Upper lobe of right lung (tissue), 1 donor: ENCODE data around the gene ATP13A3. TPM values are rescaled to one million over a fixed set of nuclear protein-coding genes. Genes with fewer than 3 reads are reported as not detected.
A peak's percentile ranks its signal among the peaks of the same experiment; 100 is the strongest.

ENCODE experiments used
- ATAC-seq: fragments of 200-7000 bp; cut with Tn5 transposase; one replicate; pipeline ENCODE4 v1.9.1; 2020; ENCODE audit warnings: mild to moderate bottlenecking, moderate library complexity
- DNase-seq: peaks from one replicate; pipeline ENCODE4 v3.0.0-alpha.2; 2020
- H3K27ac ChIP-seq: fragments of 200-600 bp; one replicate; pipeline ENCODE4 v1.8.0; 2022
- H3K27me3 ChIP-seq: fragments of 200-600 bp; one replicate; pipeline ENCODE4 v1.8.0; 2022; ENCODE audit warnings: mild to moderate bottlenecking
- H3K36me3 ChIP-seq: fragments of 200-600 bp; one replicate; pipeline ENCODE4 v1.8.0; 2022
- H3K4me1 ChIP-seq: fragments of 200-600 bp; one replicate; pipeline ENCODE4 v1.8.0; 2022
- H3K4me3 ChIP-seq: fragments of 200-600 bp; one replicate; pipeline ENCODE4 v1.8.0; 2022; ENCODE audit warnings: mild to moderate bottlenecking
- H3K9me3 ChIP-seq: fragments of 200-600 bp; one replicate; pipeline ENCODE4 v1.8.0; 2022
- intact Hi-C: fragments of 100-400 bp; cut with DNase I; formaldehyde crosslinking; loops from one replicate; pipeline ENCODE4 v1.11.0; 2022
- total RNA-seq: library from RNA; stranded (reverse); fragmentation: NEBNext Ultra II Directional; extraction: Animal tissue kit (Norgen Biotek cat#: 25700); gene quantifications from one replicate; pipeline ENCODE4 v1.2.1, GENCODE V29; 2021
- TF ChIP-seq, protein P1 (sequence below): fragments of 200-600 bp; IDR thresholded peaks from one replicate; pipeline ENCODE4 v1.8.0; 2022; ENCODE audit warnings: antibody characterized with exemption
- donor health status: DM: no; HTN: yes; CAD: no; lungs with severe emphysema.

Gene ATP13A3
- total RNA-seq, 1 donor from 2014 or later: 101 TPM

DNA sequence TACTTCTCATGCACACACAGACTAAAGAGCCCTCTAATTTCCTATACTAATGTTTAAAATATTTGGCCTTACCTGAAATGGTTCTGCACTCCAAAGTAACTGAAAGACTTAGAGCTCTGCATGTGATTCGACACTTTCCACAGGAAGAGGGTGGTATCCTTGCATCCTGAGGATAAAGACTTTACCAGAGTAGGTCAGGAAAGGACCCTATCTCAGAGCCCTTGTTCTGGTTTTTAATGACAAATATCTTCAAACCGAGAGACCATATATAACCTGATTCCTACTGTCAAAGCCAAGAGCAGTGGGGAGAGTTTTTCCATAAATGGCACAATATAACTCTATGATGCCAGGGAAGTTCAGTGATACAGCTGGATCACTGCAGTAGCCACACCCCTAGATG is 87.6 kb downstream of the ATP13A3 start, which contains the start of gene GP5:
Gene GP5 (minus strand): TSS at position 101 of the 400 bp plus-strand sequence. CDS start 984 bp downstream, outside the sequence.
- intact Hi-C loops: loop anchor here (10.0 kb wide), 1 partner anchor 64 kb away; no protein-coding TSS in a partner anchor
- no peak for DNase-seq
- Histone ChIP-seq H3K4me3 (peak within 1 kb of the TSS; percentile 31), H3K27me3 (peaks cover 44% of the 10 kb centered on the region), H3K4me1 (peaks cover 16% of the 10 kb centered on the region), H3K27ac (no peak within 1 kb of the TSS), H3K9me3 (no peaks in the 10 kb centered on the region), H3K36me3 (no peaks in the 10 kb centered on the region)
- ATAC-seq: no peak
- TF ChIP-seq, protein P1, sequence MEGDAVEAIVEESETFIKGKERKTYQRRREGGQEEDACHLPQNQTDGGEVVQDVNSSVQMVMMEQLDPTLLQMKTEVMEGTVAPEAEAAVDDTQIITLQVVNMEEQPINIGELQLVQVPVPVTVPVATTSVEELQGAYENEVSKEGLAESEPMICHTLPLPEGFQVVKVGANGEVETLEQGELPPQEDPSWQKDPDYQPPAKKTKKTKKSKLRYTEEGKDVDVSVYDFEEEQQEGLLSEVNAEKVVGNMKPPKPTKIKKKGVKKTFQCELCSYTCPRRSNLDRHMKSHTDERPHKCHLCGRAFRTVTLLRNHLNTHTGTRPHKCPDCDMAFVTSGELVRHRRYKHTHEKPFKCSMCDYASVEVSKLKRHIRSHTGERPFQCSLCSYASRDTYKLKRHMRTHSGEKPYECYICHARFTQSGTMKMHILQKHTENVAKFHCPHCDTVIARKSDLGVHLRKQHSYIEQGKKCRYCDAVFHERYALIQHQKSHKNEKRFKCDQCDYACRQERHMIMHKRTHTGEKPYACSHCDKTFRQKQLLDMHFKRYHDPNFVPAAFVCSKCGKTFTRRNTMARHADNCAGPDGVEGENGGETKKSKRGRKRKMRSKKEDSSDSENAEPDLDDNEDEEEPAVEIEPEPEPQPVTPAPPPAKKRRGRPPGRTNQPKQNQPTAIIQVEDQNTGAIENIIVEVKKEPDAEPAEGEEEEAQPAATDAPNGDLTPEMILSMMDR: no peak

DNA sequence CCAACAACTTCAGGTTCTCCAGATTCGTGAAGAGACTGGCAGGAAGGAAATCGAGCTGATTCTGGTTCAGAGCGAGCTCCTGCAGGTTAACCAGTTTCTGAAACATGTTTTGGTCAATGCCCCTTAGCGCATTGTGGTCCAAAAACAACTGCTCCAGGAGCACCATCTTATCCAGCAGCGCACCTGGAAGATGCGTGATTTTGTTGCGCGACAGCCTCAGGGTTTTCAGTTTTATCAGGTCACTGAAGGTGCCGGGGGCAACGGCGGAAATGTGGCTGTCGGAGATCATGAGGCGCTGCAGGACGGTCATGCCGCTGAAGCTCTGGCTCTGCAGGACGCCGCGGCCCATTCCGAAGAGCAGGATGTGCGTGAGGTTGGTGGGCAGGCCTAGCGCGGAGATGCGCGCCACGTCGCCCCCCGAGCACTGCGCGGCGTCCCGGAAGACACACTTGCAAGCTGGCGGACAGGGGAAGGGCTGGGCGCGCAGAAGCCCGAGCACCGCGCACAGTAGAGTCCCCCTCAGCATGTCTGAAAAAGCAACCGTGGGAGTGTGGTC is 89.0 kb downstream of the ATP13A3 start:
- H3K4me1 ChIP-seq: peaks cover 16% of the 10 kb centered on the region
- TF ChIP-seq, protein P1: no peak
- H3K36me3 ChIP-seq: no peaks in the 10 kb centered on the region
- no peaks in the 10 kb centered on the region for H3K9me3 ChIP-seq
- H3K27ac ChIP-seq: no peak overlapping the region
- H3K27me3 ChIP-seq: peaks cover 44% of the 10 kb centered on the region
- ATAC-seq (peak; percentile 38), DNase-seq (peak; percentile 61)
- intact Hi-C loops: loop anchor here (10.0 kb wide), 1 partner anchor 63 kb away; no protein-coding TSS in a partner anchor
- peak overlapping the region; percentile 31 for H3K4me3 ChIP-seq

DNA sequence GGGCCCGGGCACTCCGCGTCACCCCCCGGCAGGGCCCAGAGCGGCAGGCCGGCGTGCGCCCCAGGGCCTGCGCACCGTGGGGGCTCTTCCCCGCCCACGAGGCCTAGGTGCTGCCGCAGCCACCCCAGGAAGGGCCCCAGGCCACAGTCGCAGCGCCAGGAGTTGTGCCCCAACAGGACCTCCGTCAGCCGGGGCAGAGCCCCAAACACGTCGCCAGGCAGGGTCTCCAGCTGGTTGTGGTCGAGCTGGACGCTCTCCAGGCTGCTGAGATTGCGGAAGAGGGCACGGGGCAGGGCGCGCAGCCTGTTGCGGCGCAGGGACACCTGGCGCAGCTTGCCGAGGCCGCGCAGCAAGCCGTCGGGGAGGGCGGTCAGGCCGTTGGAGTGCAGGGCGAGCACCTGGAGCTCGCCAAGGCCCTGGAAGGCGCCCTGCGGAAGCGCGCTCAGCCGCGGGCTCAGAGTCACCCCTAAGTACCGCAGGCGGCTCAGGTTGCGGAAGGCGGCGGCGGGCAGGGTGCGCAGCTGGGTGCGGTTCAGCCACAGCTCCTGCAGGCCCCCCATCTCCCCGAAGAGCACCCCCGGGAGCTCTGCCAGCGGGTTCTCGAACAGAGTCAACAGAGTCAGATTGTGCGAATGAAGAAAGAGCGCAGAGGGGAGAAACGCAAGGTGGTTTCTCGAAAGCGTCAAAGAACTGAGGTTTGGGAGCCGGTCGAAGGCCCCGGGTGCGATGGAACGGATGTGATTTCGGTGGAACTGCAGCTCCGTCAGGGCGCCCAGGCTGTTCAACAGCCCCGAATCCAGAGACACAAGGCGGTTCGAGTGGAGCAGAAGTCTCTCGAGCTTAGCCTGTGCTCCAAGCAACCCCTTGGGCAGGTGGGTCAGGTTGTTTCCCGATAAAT is 89.7 kb downstream of the ATP13A3 start:
- DNase-seq (peak; percentile 67), ATAC-seq (peak; percentile 59)
- Histone ChIP-seq H3K4me1 (peaks cover 16% of the 10 kb centered on the region), H3K27ac (no peak overlapping the region), H3K36me3 (no peaks in the 10 kb centered on the region), H3K4me3 (peak overlapping the region; percentile 31), H3K9me3 (no peaks in the 10 kb centered on the region), H3K27me3 (peaks cover 44% of the 10 kb centered on the region)
- intact Hi-C loops: loop anchor here (10.0 kb wide), 1 partner anchor 62 kb away; no protein-coding TSS in a partner anchor
- TF ChIP-seq, protein P1: no peak

DNA sequence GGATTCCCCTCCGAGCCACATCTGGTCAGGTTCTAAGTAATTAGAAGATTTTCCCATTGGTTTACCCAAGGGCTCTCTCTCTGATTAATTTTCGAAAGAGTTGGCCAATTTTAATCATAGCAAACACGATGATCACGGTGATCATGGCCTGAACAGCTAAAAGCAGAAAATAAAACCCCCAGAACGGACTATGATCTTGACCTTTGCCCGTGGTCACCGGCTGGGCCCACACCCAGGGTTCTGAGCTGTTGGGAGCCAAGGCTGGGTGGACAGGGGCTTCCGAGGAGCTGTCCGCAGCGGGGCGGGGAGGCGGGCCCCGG is 90.3 kb downstream of the ATP13A3 start:
- Histone ChIP-seq H3K36me3 (no peaks in the 10 kb centered on the region), H3K27ac (no peak overlapping the region), H3K27me3 (peaks cover 44% of the 10 kb centered on the region), H3K4me3 (peak overlapping the region; percentile 31), H3K9me3 (no peaks in the 10 kb centered on the region), H3K4me1 (peaks cover 16% of the 10 kb centered on the region)
- ATAC-seq (no peak), DNase-seq (peak; percentile 59)
- intact Hi-C loops: loop anchor here (10.0 kb wide), 1 partner anchor 62 kb away; no protein-coding TSS in a partner anchor
- TF ChIP-seq, protein P1: no peak

DNA sequence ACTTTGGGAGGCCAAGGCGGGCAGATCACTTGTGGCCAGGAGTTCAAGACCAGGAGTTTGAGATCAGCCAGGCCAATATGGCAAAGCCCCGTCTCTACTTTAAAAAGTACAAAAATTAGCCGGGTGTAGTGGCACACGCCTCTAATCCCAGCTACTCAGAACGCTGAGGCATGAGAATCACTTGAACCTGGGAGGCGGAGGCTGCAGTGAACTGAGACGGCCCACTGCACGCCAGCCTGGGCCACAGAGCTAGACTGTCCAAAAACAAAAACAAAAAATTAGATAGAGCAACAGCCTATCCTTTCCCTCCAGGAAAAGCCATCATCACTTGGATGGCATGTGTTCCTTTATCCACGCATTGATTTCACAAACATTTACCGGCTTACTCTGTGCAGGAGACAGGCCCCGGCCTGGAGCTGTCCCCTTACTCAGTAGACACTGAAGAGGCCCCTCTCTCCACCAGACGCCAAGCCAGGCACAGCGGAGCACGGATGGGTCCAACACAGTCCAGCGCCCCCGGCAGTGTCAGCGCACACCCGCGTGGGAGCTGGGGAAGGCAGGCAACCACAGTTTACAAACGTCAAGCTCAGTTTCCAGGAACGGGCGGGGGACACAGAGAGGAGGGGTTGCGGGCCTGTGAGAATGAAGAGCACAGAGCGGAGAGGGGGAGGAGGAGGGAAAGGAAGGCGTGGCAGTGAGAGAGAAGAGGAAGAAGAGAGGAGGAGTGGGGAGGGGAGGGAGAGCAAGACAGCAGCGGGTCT is 90.8 kb downstream of the ATP13A3 start:
- peak; percentile 65 for DNase-seq
- peaks cover 3% of the 10 kb centered on the region for H3K9me3 ChIP-seq
- H3K27me3 ChIP-seq: peaks cover 44% of the 10 kb centered on the region
- intact Hi-C loops: loop anchor here (10.0 kb wide), 1 partner anchor 61 kb away; no protein-coding TSS in a partner anchor
- H3K4me1 ChIP-seq: peaks cover 16% of the 10 kb centered on the region
- peak; percentile 66 for ATAC-seq
- peak overlapping the region; percentile 31 for H3K4me3 ChIP-seq
- no peak overlapping the region for H3K27ac ChIP-seq
- TF ChIP-seq, protein P1: no peak
- H3K36me3 ChIP-seq: no peaks in the 10 kb centered on the region
